GM19438 (cell line): ENCODE data around the gene C9.
A peak's percentile ranks its signal among the peaks of the same experiment; 100 is the strongest.
"Not testable (repeated sequence)": the region's sequence is repeated elsewhere in the genome, so short reads cannot be mapped to it uniquely, and the experiment has no call there.

ENCODE experiments used
- ATAC-seq: cut with Tn5 transposase; IDR thresholded peaks from one replicate; pipeline ENCODE4 v1.9.1; 2021; ENCODE audit warnings: low read depth; ENCODE audit not compliant: unreplicated experiment

Gene C9

GRCh38 chr5:39267186-39267585, 97.1 kb downstream of the C9 start:
- no peak for ATAC-seq

GRCh38 chr5:39266442-39266841, 97.9 kb downstream of the C9 start:
- no peak for ATAC-seq

- peak; percentile 89 for ATAC-seq
Observed at GRCh38 chr5:39264528-39264927, 99.8 kb downstream of the C9 start.

- no peak for ATAC-seq
Observed at GRCh38 chr5:39262981-39263380, 101.3 kb downstream of the C9 start.

- ATAC-seq: no peak
Observed at GRCh38 chr5:39260095-39260494, 104.2 kb downstream of the C9 start.

- ATAC-seq: no peak
Observed at GRCh38 chr5:39257554-39257953, 106.7 kb downstream of the C9 start.

GRCh38 chr5:39256477-39257235, 107.6 kb downstream of the C9 start:
- ATAC-seq: no peak

GRCh38 chr5:39255406-39255805, 108.9 kb downstream of the C9 start:
- no peak for ATAC-seq

GRCh38 chr5:39254671-39255070, 109.6 kb downstream of the C9 start:
- no peak for ATAC-seq

GRCh38 chr5:39253196-39253595, 111.1 kb downstream of the C9 start:
- no peak for ATAC-seq

GRCh38 chr5:39249564-39250274, 114.6 kb downstream of the C9 start:
- ATAC-seq: no peak

GRCh38 chr5:39249069-39249468, 115.2 kb downstream of the C9 start:
- ATAC-seq: no peak

GRCh38 chr5:39240750-39241149, 123.5 kb downstream of the C9 start:
- no peak for ATAC-seq

- ATAC-seq: no peak
Observed at GRCh38 chr5:39238366-39239105, 125.8 kb downstream of the C9 start.

- no peak for ATAC-seq
Observed at GRCh38 chr5:39236718-39237117, 127.6 kb downstream of the C9 start.

- ATAC-seq: no peak
Observed at GRCh38 chr5:39235648-39236047, 128.6 kb downstream of the C9 start.

- not testable (repeated sequence) for ATAC-seq
Observed at GRCh38 chr5:39234494-39234893, 129.8 kb downstream of the C9 start.
